IMR-90 (cell line): ENCODE results near the gene WDR11. TPM values are rescaled to one million over a fixed set of nuclear protein-coding genes. Genes with fewer than 3 reads are reported as not detected.

Source experiments
- ATAC-seq: fragments of 200-7000 bp; cut with Tn5 transposase; 2 replicates; pipeline ENCODE4 v1.9.1; 2020; ENCODE audit warnings: low read depth, mild to moderate bottlenecking, moderate library complexity
- BruUV-seq: library from RNA; stranded (reverse); fragments of 400-500 nt; replicated peaks from 2 replicates; lab custom pipeline; 2021; lab: Mats Ljungman, UMichigan
- CTCF ChIA-PET: fragments of 300-600 bp; formaldehyde crosslinking; extraction: SDS; loops from one replicate; lab custom pipeline; 2021; ENCODE audit warnings: antibody characterized with exemption; lab: Yijun Ruan, JAX
- POLR2A ChIA-PET: fragments of 300-600 bp; sonication (Branson Sonifier 250); formaldehyde crosslinking; loops from one replicate; lab custom pipeline; 2022; ENCODE audit warnings: antibody characterized with exemption; ENCODE audit not compliant: unreplicated experiment; lab: Charles Lee
- DNase-seq: peaks from one replicate; pipeline ENCODE4 v3.0.0; 2013
- H2AFZ ChIP-seq: replicated peaks from 2 replicates; pipeline ENCODE3; 2013; ENCODE audit warnings: low read length, mild to moderate bottlenecking; ENCODE audit not compliant: poor library complexity
- H2AK5ac ChIP-seq: 2 replicates; pipeline ENCODE4 v1.6.1; 2013; ENCODE audit warnings: low read depth, low read length, inconsistent platforms
- H2AK9ac ChIP-seq: replicated peaks from 2 replicates; pipeline ENCODE3; 2013; ENCODE audit warnings: mild to moderate bottlenecking, low read depth, low read length, moderate library complexity; ENCODE audit not compliant: poor library complexity
- H2BK120ac ChIP-seq: 2 replicates; pipeline ENCODE4 v1.6.1; 2013; ENCODE audit warnings: low read depth, low read length, inconsistent platforms
- H2BK15ac ChIP-seq: 3 replicates; pipeline ENCODE4 v1.6.1; 2013; ENCODE audit warnings: low read depth, low read length, inconsistent platforms
- H2BK20ac ChIP-seq: 2 replicates; pipeline ENCODE4 v1.6.1; 2013; ENCODE audit warnings: low read depth, mild to moderate bottlenecking, inconsistent platforms, low read length, moderate library complexity
- H2BK5ac ChIP-seq: 2 replicates; pipeline ENCODE4 v1.6.1; 2013; ENCODE audit warnings: mild to moderate bottlenecking, low read depth, low read length, inconsistent platforms; ENCODE audit not compliant: poor library complexity, severe bottlenecking
- H3K14ac ChIP-seq: replicated peaks from 2 replicates; pipeline ENCODE4 v1.6.1; 2013; ENCODE audit warnings: low read depth, low read length, inconsistent platforms
- H3K18ac ChIP-seq: 2 replicates; pipeline ENCODE4 v1.6.1; 2013; ENCODE audit warnings: low read depth, low read length, control low read depth
- H3K23ac ChIP-seq: 2 replicates; pipeline ENCODE4 v1.6.1; 2013; ENCODE audit warnings: low read depth, low read length, inconsistent platforms
- H3K27ac ChIP-seq: 2 replicates; pipeline ENCODE4 v1.5.1; 2013; ENCODE audit warnings: mild to moderate bottlenecking, control low read depth, low read length; ENCODE audit not compliant: insufficient read depth
- H3K27me3 ChIP-seq: 2 replicates; pipeline ENCODE4 v1.6.1; 2013; ENCODE audit warnings: low read length; ENCODE audit not compliant: control insufficient read depth, insufficient read depth
- H3K36me3 ChIP-seq: 2 replicates; pipeline ENCODE4 v1.6.1; 2013; ENCODE audit warnings: low read length, mixed read lengths; ENCODE audit not compliant: control insufficient read depth, insufficient read depth
- H3K4ac ChIP-seq: 2 replicates; pipeline ENCODE4 v1.6.1; 2013; ENCODE audit warnings: low read depth, low read length, inconsistent platforms
- H3K4me1 ChIP-seq: 2 replicates; pipeline ENCODE4 v1.6.1; 2013; ENCODE audit warnings: low read length, mixed read lengths; ENCODE audit not compliant: control insufficient read depth, insufficient read depth
- H3K4me2 ChIP-seq: 2 replicates; pipeline ENCODE4 v1.6.1; 2013; ENCODE audit warnings: low read depth, mild to moderate bottlenecking, control low read depth, low read length, moderate library complexity
- H3K4me3 ChIP-seq: 2 replicates; pipeline ENCODE4 v1.5.1; 2013; ENCODE audit warnings: low read depth, mild to moderate bottlenecking, control low read depth, low read length, moderate library complexity; ENCODE audit not compliant: insufficient read depth
- H3K56ac ChIP-seq: 2 replicates; pipeline ENCODE4 v1.6.1; 2013; ENCODE audit warnings: low read length, inconsistent platforms; ENCODE audit not compliant: insufficient read depth; ENCODE audit errors: extremely low read depth
- H3K79me1 ChIP-seq, 2 experiments: 2 replicates each; pipeline ENCODE4 v1.6.1; 2013; ENCODE audit warnings: low read length in 2 of 2, inconsistent platforms in 1 of 2, low read depth in 1 of 2
- H3K9ac ChIP-seq: 2 replicates; pipeline ENCODE4 v1.6.1; 2013; ENCODE audit warnings: low read depth, low read length, control low read depth
- H3K9me1 ChIP-seq: 2 replicates; pipeline ENCODE4 v1.6.1; 2013; ENCODE audit warnings: low read length, inconsistent platforms; ENCODE audit not compliant: insufficient read depth
- H3K9me3 ChIP-seq: 2 replicates; pipeline ENCODE4 v1.6.1; 2013; ENCODE audit warnings: low read length; ENCODE audit not compliant: control insufficient read depth, insufficient read depth
- H4K20me1 ChIP-seq: 2 replicates; pipeline ENCODE4 v1.6.1; 2013; ENCODE audit warnings: low read length, inconsistent platforms; ENCODE audit not compliant: insufficient read depth
- H4K5ac ChIP-seq: 2 replicates; pipeline ENCODE4 v1.6.1; 2013; ENCODE audit warnings: mild to moderate bottlenecking, low read depth, low read length, control low read depth
- H4K8ac ChIP-seq, 2 experiments: 2 replicates each; pipeline ENCODE4 v1.6.1; 2013; ENCODE audit warnings: low read depth in 2 of 2, low read length in 2 of 2, control low read depth in 1 of 2, inconsistent platforms in 1 of 2
- H4K91ac ChIP-seq: 2 replicates; pipeline ENCODE4 v1.6.1; 2013; ENCODE audit warnings: low read depth, low read length, inconsistent platforms; ENCODE audit not compliant: insufficient read depth
- BHLHE40 ChIP-seq: fragments of 150-350 bp; IDR thresholded peaks from 2 replicates; pipeline ENCODE4 v1.6.1; 2016; ENCODE audit warnings: mild to moderate bottlenecking, low read depth, low read length
- CEBPB ChIP-seq: IDR thresholded peaks from 2 replicates; pipeline ENCODE4 v1.6.1; 2012; ENCODE audit warnings: low read depth, low read length, improper control_type of control experiment
- POLR2A ChIP-seq: IDR thresholded peaks from 2 replicates; pipeline ENCODE4 v1.6.1; 2012; ENCODE audit warnings: mild to moderate bottlenecking, low read depth, low read length
- RAD21 ChIP-seq: IDR thresholded peaks from 2 replicates; pipeline ENCODE4 v1.6.1; 2012; ENCODE audit warnings: low read length, improper control_type of control experiment
- SMC3 ChIP-seq: fragments of 150-350 bp; IDR thresholded peaks from 2 replicates; pipeline ENCODE4 v1.6.1; 2016; ENCODE audit warnings: low read depth, mild to moderate bottlenecking, antibody characterized with exemption, low read length, moderate library complexity
- WGBS, 2 experiments: methylation state at CpG; one replicate each; pipeline versions ENCODE4 v1.1.5 to v1.1.7; 2013; ENCODE audit warnings: missing lambda C conversion rate in 2 of 2; ENCODE audit not compliant: insufficient read length in 1 of 2; ENCODE audit errors: extremely low coverage in 2 of 2; 5-methylcytosine and 5-hydroxymethylcytosine counted together
- dilution Hi-C: fragments of 300-500 bp; cut with HindIII; formaldehyde crosslinking; loops from one replicate; pipeline ENCODE4 v1.14.3; 2018; ENCODE audit warnings: low sequenced_read_pairs; ENCODE audit not compliant: unreplicated experiment
- in situ Hi-C: fragments of 300-500 bp; cut with MboI; formaldehyde crosslinking; loops from 3 replicates; pipeline ENCODE4 v1.14.3; 2019; ENCODE audit warnings: low sequenced_read_pairs, inconsistent platforms, mixed read lengths
- intact Hi-C: fragments of 100-400 bp; cut with micrococcal nuclease; formaldehyde crosslinking; loops from 2 replicates; pipeline ENCODE4 v1.10.0; 2022
- polyA plus RNA-seq, 3 experiments: library from polyadenylated mRNA; depleted of rRNA; stranded (reverse); fragments of >200 nt; gene quantifications; 2 replicates each; pipeline ENCODE4 v1.2.3, GENCODE V29; 2012; ENCODE audit warnings: low replicate concordance in 1 of 3
- total RNA-seq: library from RNA; depleted of rRNA; stranded (reverse); fragments of >200 nt; gene quantifications from 2 replicates; pipeline ENCODE4 v1.2.3, GENCODE V29; 2012
- TF ChIP-seq, protein P1 (sequence below): conservative IDR thresholded peaks from 2 replicates; pipeline ENCODE4 v1.5.1; 2012; ENCODE audit warnings: mild to moderate bottlenecking, low read depth, low read length, improper control_type of control experiment
- TF ChIP-seq, protein P2 (sequence below): fragments of 150-350 bp; IDR thresholded peaks from 2 replicates; pipeline ENCODE4 v1.6.1; 2016; ENCODE audit warnings: low read depth, mild to moderate bottlenecking, low read length, moderate library complexity, borderline replicate concordance

WDR11 gene
- total and polyA plus RNA-seq, 2 of the 4 experiments (the other 2 are of a cell fraction), result 31.6 to 62.6 TPM

DNA sequence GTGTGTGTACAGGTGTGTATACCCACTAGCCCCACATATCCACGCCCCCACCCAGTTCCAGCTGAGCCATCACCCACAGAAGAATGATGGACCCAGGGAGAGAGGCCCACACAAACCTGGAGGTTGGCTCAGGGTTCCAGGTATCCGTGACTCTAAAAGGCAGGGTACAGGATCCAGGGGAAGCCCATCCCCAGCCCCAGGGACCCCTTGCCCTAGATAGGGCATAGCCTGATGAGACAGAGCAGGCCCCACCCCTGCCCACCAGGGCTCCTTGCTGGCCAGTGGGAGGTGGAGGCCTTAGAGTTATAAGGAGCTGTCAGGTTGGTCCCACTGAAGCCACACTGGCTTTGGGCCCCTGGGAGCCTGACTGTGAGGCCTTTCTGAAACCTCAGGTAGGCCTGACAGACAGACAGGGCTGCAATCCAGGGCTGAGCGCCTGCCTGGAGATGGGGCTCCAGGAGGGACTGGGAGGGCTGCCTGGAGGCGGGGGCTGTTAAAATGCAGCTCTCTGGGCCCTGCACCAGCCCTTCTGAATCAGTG lies 93.5 kb downstream of the WDR11 start:
- intact Hi-C loops (loop anchor here (5.0 to 10.0 kb wide), 3 partner anchors 663 to 1620 kb away; partner anchors contain the start of gene DMBT1), in situ Hi-C loops (loop anchor here (5.0 kb wide), 2 partner anchors 788 to 953 kb away; no protein-coding TSS in a partner anchor), dilution Hi-C loops (no loop called here)
- POLR2A ChIA-PET, result no interaction called here
- no peak overlapping the region for H4K8ac ChIP-seq
- no peaks in the 10 kb centered on the region for H3K79me1 ChIP-seq
- no peaks in the 10 kb centered on the region for H4K20me1 ChIP-seq
- H3K4me3 ChIP-seq, result no peak overlapping the region
- no peak overlapping the region for H2BK15ac ChIP-seq
- H3K4me2 ChIP-seq, result no peak overlapping the region
- no peak overlapping the region for H3K4ac ChIP-seq
- no peak overlapping the region for H2BK120ac ChIP-seq
- H3K14ac ChIP-seq, result no peak overlapping the region
- H3K36me3 ChIP-seq, result no peaks in the 10 kb centered on the region
- H4K91ac ChIP-seq, result no peak overlapping the region
- no peak overlapping the region for H3K9ac ChIP-seq
- H2BK20ac ChIP-seq, result no peak overlapping the region
- H3K9me3 ChIP-seq, result no peaks in the 10 kb centered on the region
- no peak overlapping the region for H4K5ac ChIP-seq
- ATAC-seq, result no peak
- DNase-seq, result no peak
- CTCF ChIA-PET, result interaction anchor here (0.5 kb wide), 1 partner anchor 14 kb away, joined by 4 read pairs; no protein-coding TSS in a partner anchor
- peaks cover 6% of the 10 kb centered on the region for H3K27me3 ChIP-seq
- no TSS peak for BruUV-seq
- 100% methylated on average over 1 of the region's 4 CpGs; no CpG with 5 or more reads in 1 of the 2 experiments for WGBS, 2 experiments
- no peaks in the 10 kb centered on the region for H3K9me1 ChIP-seq
- H3K56ac ChIP-seq, result no peak overlapping the region
- no peak overlapping the region for H3K27ac ChIP-seq
- H2BK5ac ChIP-seq, result no peak overlapping the region
- H3K18ac ChIP-seq, result no peak overlapping the region
- no peak overlapping the region for H2AFZ ChIP-seq
- TF ChIP-seq POLR2A (no peak), RAD21 (no peak), SMC3 (no peak), BHLHE40 (no peak), CEBPB (no peak)
- TF ChIP-seq, protein P1, sequence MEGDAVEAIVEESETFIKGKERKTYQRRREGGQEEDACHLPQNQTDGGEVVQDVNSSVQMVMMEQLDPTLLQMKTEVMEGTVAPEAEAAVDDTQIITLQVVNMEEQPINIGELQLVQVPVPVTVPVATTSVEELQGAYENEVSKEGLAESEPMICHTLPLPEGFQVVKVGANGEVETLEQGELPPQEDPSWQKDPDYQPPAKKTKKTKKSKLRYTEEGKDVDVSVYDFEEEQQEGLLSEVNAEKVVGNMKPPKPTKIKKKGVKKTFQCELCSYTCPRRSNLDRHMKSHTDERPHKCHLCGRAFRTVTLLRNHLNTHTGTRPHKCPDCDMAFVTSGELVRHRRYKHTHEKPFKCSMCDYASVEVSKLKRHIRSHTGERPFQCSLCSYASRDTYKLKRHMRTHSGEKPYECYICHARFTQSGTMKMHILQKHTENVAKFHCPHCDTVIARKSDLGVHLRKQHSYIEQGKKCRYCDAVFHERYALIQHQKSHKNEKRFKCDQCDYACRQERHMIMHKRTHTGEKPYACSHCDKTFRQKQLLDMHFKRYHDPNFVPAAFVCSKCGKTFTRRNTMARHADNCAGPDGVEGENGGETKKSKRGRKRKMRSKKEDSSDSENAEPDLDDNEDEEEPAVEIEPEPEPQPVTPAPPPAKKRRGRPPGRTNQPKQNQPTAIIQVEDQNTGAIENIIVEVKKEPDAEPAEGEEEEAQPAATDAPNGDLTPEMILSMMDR, result no peak
- TF ChIP-seq, protein P2, sequence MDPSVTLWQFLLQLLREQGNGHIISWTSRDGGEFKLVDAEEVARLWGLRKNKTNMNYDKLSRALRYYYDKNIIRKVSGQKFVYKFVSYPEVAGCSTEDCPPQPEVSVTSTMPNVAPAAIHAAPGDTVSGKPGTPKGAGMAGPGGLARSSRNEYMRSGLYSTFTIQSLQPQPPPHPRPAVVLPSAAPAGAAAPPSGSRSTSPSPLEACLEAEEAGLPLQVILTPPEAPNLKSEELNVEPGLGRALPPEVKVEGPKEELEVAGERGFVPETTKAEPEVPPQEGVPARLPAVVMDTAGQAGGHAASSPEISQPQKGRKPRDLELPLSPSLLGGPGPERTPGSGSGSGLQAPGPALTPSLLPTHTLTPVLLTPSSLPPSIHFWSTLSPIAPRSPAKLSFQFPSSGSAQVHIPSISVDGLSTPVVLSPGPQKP, result no peak
- no peaks in the 10 kb centered on the region for H3K4me1 ChIP-seq
- no peak overlapping the region for H2AK5ac ChIP-seq
- no peak overlapping the region for H2AK9ac ChIP-seq
- H3K23ac ChIP-seq, result no peak overlapping the region
